Stimulated activated CD4-positive, alpha-beta T cell treated with anti-CD3 and anti-CD28 coated beads, Interleukin-1b, Interleukin-23, amount 100 ng/mL, for 1 hour (primary cell): Measurements from ENCODE around the gene SFTPA2.
"Not testable (repeated sequence)": the region's sequence is repeated elsewhere in the genome, so short reads cannot be mapped to it uniquely, and the experiment has no call there.

Source experiments
- DNase-seq, 2 donors: peaks; one replicate each; pipeline ENCODE4 v3.0.0-alpha.2; 2020; ENCODE audit warnings: low read depth in 2 of 2

Gene SFTPA2

DNA sequence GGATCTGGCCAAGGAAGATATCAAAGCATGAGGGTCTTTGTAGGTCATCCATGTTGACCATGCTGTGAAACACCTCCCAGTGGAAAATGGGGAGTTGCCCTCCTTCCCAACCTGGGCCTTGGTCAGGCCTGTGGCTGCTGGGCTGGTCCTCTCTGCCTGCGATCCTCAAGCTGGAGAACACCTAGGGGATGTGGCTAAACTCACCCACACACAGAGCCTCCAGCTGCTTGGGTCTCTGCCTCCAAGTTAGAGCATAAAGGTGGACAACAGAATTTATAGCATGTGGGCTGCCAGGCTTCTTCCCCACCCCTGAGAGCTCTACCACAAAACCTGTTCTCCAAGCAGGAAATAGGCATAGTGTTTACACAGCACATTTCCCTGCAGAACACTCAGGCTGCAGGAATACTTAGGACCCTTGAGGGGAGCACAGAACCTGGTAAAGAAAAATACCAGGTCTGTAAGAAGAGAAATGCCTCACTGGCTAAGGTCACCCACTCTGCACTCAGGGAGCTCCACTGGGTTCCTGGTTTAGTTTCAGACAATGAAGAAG is at the start of gene SFTPA2:
SFTPA2 (minus strand) TSS at position 248 of the 550 bp plus-strand sequence. CDS start 924 bp downstream, outside the sequence.
- DNase-seq, result no peak

DNA sequence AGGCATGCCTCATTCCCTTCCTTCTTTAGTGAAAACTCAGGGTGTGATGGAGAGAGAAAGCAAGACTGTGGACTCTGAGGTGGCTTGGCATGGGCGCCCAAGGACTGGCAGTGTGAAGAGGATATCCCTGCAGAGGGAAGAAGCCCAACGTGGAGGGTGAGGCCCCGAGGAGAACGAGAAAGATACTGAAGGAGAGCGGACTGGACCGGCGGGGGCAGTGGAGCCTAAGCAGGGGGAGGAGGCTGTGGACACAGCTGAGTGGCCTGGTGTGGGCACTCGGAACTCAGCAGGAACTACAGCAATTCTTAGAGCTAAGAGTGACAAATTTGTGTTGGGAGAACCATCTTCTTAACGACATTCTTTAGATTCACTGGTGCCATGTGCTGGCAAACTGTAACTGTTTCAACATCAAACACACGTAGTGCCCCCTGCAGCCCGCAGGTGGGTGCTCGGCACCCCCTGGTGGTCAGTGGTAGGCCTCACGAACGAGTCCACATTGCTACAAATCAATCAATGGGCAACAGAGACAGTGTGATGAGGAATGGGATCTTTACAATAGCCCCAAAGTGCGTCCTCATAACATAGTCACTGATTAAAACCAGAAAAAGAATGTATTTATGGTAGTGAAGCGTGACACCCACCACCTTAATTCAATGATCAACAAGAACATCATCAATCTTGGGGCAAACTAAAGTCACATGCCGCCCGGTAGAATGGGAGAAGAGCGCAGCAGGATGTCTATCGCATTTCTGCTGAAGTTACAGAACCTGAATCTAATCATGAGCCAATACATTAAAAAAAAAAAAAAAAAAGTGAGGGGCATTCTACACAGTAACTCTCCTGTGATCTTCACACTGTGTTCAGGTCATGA is 48.5 kb upstream of the SFTPA2 start:
- DNase-seq, result no peak

DNA sequence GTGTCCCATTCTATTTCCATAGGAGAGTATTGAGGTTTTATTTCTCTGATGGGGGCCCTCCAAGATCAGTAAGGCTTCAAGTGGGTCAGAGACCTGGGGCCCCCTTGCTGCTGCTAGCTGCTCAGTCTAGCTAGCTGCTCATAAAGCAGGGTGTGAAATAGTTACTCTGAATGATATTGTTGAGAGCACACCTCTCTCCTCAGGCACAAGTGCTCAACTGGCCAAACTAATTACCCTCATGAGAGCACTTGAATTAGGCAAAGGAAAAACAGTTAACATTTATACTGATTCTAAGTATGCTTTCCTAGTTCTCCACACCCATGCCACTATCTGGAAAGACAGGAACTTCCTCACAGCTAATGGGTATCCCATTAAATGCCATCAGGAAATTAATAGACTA is 45.1 kb upstream of the SFTPA2 start:
- no peak for DNase-seq

DNA sequence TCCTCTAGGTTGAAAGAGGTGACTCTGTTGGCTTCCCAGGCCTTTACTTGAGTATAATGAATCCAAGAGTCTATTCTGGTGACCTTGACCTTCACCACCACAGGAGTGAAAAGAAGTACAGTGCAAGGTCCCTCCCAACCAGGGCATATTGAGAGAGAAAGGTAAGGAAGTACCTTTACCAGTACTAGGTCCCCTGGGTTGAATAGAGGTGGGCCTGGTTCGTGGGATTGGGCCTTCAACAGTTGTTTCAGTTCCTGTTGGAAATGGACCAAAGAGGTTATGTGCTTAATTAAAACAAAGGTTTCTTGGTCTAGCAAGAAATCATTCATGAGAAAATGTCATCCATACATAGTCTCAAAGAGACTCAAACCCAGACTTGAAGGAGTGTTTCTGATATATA is 44.1 kb upstream of the SFTPA2 start:
- DNase-seq, result no peak

DNA sequence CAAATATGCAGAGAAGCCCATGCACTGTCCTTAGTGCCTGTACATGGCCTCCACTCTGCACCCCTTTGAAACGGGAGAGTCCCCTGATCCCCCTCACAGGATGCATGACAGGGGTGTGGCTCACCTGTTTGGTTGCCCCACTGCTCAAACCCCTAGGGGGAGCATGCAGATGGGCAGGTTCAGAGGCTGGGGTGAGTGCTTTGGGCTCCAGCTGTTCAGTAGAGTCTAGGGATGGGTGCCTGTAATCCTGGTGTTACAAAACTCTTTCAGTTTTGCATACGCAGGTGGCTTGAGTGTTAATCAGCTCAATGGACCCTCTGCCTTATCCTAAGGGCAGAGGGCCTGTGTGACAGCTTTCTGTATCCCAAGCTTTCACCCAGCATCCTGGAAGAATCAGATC is 42.7 kb upstream of the SFTPA2 start:
- DNase-seq, result no peak

DNA sequence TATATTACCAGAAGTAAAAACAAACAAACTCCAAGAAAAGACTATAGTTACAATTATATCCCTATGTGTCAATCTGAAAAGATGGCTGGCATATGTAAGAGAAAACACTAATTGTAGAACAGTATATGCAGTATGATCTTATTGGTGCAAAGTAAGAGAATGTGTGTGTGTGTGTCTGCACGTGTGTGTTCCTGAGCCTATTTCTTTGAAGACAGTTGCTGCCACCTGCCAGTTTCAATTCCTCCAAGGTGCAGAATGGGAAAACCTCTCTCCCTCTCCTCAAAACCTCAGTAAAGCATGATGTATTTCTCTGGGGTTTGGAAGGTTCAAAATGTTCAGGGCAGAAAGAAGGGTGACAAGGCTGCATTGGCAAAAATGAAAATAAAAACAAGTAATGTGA is 41.7 kb upstream of the SFTPA2 start:
- no peak for DNase-seq

DNA sequence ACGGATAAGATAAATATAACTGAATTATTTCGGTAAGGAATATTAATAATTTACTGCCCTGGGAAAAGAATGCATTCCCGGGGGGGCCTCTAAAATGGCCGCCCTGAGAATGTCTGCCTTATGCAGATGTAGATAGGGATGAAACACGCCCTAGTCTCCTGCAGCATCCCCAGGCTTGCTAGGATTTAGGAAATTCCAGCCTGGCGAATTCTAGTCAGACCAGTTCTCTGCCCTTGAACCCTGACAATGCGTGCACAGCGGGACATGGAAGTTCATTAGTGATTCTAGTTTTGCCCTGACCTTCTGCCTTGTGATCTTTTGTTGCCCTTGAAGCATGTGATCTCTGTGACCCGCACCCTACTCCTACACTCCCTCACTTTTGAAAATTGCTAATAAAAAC is 39.4 kb upstream of the SFTPA2 start:
- DNase-seq, result not testable (repeated sequence)

DNA sequence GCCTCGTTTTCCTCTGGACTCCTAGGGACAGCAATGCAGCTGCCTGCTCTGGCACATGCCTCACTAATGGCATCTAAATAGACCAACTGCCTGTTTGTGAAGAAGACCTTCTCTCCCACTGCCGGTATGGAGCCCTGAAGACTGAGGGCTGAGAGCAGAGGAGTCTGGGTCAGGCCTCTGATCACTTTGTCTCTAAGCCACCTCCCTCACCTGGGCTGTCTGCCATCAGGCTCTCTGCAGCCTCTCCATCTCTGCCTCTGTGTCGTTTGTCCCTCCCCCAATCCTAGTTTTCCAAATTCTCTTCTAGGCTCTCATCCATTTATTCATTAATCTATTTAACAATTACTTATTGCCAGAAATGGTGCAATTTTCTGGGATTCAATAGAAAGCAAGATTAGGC is 35.3 kb upstream of the SFTPA2 start:
- DNase-seq, result no peak

DNA sequence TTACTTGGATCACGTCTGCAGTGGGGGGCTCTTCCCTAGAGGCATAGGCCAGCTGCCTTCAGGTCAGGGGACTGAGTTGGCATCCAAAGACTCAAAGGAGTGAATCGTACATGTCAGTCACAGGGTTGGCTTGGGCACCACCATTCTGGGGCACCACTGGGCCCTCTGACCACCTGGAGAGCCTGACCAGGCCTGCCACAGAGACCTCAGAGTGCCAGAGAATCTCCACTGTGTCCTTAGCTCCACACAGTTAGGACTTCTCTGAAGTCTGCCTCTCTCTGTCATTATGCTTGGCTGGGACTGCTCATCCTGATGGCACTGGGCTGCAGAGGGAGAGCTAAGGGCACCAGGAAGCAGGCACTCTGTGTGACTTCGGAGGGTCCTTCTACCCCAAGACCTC is 34.4 kb upstream of the SFTPA2 start:
- DNase-seq, result not testable (repeated sequence)

DNA sequence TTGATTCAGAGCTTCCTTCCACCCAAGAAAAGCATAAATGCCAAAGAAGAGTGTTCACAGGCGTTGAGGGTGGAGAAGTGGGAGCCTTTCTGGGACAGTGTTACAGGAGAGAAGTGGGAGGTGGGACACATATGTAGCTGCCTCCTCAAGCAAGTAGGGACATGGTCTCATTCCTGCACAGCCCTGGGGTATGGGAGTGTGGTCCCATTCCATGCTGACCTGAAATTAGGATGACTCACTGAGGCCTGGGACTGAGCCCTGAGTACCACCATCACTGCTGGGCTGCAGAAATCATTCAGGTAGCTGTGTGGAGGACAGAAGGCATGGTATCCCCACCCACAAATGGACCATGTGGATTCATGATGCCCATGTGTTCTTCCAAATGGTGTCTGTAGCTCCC is 33.2 kb upstream of the SFTPA2 start:
- no peak for DNase-seq

DNA sequence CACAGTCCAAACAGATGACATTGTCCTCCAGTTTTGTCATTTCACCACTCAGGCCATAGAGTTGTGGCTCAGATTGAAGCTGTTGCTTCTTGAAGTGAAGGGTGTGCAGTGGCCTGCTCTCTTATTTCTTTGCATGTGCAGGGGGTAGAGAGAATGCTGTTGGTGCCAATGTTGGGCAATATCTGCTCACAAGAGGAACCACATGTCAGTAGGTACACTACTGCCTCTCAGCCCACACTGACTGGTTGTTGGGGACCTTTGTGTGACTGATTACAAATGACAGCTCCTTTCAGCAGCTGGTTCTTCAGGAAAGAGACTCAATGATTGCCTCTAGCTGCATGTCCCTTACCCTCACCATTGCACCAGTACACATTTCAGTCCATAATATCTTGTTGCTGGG is 28.6 kb upstream of the SFTPA2 start:
- no peak for DNase-seq

DNA sequence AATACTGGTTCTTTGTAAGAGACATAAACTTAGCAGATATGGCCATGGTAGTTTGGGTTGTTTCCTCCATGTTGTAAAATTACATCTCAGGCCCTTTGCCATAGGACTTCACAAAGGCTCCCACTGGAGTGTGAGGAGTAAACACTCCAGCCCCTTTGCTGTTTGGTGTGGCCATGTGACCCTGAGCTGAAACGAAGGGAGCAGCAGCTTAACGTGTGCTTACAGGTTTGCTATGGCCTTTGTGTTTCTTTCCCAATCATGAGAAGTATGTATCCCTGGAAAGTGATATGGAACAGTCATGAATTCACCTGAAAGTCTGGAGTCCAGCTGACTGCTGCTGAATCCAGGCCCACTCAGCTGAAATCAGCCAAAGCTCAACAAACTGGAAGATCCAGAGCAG is 26.7 kb upstream of the SFTPA2 start:
- DNase-seq, result no peak

DNA sequence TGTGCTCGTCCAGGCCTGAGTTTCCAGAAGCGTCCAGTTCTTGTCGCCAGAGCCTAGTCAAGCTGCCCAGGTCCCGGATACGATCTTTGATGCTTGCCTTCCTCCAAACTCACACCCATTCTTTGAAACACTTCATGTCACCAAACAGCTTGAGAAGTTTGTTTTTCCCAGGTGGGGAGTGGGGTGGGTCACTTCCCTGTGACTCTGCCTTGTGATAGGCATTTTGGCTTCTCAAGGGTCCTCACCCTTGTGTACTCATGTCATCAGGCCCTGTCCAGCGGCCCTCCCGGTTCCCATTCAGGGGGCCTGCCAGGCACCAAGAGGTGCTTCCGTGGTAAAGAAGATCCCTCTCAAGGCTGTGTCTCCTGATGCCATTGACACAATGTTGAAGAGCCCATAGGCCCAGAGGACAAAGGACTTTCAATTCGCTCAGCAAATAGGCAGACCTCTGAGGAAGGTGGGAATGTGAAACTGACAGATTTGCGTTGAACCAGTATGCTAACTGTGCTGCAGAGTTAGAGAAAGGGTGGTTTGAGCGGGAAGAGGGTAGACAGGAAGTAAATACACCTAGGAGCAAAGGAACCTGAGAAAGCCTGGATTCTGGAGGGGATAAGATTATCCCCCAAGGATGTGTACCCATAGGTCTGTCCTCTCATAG is 25.8 kb upstream of the SFTPA2 start:
- DNase-seq, result no peak

DNA sequence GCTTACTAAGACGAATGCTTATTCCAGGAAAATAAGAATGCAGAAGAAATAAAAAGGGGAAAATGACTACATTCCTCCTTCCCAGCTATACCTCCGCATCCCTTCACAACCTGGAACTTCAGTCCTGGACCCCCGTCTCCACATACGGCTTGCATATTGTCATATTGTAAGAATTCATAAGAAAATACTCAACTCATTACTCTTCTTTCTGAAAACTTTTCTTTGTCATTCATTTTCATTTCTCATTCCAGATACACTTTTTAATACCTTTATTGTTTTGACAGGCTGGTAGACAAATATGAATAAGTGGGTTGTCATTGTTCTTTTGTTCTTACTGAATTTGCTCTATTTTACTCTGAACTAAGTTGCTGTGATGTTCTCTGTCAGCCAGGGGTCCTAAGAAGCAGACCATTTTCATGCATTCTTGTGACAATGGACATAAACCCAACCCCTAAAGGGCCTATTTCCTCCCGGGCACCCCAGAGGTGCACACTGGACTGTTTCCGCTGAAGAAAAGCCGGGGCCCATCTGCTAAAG is 23.3 kb upstream of the SFTPA2 start:
- DNase-seq, result no peak

DNA sequence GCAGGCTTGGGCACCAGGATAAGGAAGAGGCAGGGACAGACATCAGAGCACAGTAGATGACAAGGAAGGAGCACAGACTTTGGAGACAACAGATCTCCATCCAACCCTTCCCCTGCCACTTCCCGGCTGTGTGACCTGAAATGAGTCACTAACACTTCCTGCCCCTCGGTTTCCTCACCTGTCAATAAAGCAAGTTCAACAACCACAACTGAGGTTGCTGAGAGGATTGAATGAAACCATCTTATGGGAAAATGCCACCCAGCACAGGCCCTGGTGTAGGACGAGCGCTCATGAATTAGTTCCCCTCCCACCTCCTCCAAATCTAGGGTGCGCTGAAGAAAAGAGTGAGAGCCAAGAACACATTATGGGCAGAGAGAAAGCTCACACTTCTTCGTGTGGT is 22.7 kb upstream of the SFTPA2 start:
- not testable (repeated sequence) for DNase-seq

DNA sequence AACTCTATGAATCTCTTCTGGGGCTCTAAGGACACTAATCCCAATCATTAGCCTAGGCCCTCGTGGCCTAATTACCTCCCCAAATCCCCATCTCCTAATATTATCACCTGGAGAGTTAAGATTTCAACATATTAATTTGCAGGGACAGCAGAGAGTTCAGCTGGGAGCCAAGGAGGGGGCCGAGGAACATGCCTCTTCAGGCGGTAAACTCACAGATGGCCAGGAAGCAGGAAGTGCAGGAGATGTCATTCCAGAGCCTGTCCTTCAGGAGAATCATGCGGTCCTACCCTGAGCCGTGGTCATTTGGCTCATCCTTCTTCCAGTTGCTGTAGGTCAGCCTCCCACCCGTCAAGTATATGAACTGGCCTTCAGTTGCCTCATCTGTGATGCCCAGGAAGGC is 21.9 kb upstream of the SFTPA2 start:
- no peak for DNase-seq

DNA sequence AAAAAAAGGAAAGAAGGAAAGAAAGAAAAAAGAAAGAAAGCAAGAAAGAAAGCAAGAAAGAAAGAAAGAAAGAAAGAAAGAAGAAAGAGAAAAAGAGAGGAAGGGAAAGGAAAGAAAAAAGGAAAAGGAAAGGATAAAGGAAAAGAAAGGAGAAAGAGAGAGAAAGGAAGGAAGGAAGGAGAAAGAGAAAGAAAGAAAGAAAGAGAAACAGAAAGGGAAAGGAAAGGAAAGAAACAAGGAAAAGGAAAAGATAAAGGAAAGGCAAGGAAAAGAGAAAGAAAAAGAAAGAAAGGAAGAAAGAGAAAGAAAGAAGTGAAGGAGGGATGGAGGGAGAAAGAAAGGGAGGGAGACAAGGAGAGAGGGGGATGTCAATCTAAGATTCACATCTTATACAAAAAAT is 20.8 kb upstream of the SFTPA2 start:
- DNase-seq, result no peak

DNA sequence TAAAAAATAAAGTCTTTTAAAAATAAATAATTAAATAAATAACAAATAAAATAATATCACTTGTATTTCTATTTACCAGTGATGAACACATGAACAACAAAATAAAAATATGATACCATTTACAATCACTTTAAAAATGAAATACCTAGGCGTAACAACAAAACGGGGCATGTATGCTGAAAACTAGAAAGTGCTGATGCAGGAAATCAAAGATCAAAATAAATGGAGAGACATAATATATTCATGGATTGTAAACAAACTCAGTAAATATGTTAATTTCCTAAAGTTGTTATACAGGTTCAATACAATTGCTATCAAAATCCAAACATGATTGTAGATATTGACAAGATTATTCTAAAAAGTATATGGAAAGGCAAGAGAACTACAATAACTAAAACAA is 19.2 kb upstream of the SFTPA2 start:
- DNase-seq, result no peak

DNA sequence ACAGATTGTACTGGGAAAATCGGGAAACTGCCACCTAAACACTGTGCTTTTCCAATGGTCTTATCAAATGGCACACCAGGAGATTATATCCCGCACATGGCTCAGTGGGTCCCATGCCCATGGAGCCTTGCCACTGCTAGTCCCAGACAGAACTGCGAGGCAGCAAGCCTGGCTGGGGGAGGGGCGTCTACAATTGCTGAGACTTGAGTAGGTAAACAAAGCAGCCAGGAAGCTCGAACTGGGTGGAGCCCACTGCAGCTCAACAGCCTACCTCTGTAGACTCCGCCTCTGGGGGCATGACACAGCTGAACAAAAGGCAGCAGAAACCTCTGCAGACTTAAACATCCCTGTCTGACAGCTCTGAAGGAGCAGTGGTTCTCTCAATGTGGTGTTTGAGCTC is 10.4 kb upstream of the SFTPA2 start:
- not testable (repeated sequence) for DNase-seq

DNA sequence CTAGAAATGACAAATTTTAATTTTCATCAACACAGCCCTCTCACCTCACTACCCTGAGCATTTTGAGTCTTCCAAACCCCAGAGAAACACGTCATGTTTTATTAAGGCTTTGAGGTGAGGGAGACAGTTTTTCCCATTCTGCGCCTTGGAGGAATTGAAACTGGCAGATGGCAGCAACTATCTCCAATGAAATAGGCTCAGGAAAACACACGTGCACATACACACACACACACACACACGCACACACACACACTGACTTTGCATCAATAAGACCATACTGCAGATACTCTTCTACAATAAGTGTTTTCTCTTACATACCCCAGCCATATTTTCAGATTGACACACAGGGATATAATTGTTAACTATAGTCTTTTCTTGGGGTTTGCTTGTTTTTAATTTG is 3.2 kb upstream of the SFTPA2 start:
- DNase-seq, result no peak

DNA sequence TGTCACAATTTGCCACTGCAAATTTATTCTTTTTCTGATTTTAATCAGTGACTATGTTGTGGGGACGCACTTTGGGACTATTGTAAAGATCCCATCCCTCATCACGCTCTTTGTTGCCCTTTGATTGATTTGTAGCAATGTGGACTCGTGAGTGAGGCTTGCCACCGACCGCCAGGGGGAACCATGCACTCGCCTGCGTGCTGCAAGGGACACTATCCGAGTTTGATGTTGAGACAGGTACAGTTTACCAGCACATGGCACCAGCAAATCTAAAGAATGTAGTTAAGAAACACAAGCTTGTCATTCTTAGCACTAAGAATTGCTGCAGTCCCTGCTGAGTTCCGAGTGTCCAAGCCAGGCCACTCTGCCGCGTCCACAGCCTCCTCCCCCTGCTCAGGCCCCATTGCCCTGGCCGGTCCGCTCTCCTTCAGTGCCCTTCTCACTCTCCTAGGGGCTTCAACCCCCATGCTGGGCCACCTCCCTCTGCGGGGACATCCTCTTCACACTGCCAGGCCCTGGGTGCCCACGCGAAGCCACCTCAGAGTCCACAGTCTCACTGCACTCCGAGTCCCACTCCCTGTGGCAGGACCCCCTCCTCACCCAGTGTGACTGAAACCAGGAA is 2.0 kb upstream of the SFTPA2 start:
- DNase-seq, result peak; percentile 11 to 45

DNA sequence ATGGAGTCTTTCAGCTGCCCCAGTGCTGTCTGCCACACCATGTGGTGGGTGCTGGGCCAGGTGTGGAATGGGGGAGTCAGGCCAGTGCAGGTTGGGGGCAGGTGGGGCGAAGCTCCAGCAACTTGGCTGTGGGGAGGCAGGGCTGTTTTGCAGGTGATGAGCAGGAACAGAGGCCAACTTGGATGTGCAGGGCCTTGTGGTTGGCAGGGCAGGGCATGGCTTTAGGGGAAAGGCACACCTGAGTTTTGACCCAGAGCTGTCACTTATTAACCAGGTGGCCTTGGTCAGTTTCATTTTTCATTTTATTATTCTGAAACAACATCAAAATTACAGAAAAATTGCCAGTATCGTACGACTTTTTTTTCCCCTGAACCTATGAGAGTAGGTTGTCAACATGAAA is 1.1 kb upstream of the SFTPA2 start:
- DNase-seq, result no peak
